Measurements from ENCODE around the gene ARSB. TPM values are rescaled to one million over a fixed set of nuclear protein-coding genes. Genes with fewer than 3 reads are reported as not detected.

Gene ARSB
- total and polyA plus RNA-seq, 2 donors (not counting 1 experiment from before 2014, with no cell fraction given) = 4.6 to 9.8 TPM

DNA sequence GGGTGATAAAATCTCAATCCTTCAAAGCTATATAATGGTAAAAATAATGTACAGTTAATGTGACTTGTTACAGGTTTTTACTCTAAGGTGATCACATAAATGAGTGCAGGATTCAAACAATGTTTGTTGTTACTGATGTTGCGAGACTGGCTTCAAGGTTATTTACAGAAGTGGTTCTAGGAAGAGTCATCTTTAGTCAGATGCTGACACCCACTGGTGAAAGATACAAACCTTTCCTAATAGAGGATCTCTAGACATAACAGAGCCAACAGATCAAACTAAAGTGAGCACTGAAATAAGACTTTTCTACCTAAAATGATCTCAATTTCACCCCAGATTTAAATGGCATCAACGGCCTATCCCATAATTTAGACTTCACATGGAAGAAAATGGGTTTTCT, 20.2 kb downstream of the ARSB start:
- no peak overlapping the region for H3K9ac ChIP-seq (ENCODE audit: low read length)
- no peak overlapping the region for H3K4me3 Mint-ChIP-seq
- no CpG with 5 or more reads among the region's 2 CpGs for WGBS (ENCODE audit: insufficient coverage)
- no peak overlapping the region for H3K4me2 ChIP-seq (replicated peaks; ENCODE audit: low read depth, low read length, poor library complexity, severe bottlenecking)
- no peak overlapping the region for H3K4me3 ChIP-seq (ENCODE audit: control extremely low read depth in 1 of 5, extremely low read depth in 1 of 5, insufficient read depth in 1 of 5, low read depth in 2 of 5, low read length in 4 of 5)
- no peaks in the 10 kb centered on the region for H3K79me2 ChIP-seq (ENCODE audit: control insufficient read depth, insufficient read depth, low read length)
- ChIA-PET CTCF (interaction anchor here (0.6 to 8.4 kb wide), 35 partner anchors 10 to 665 kb away, joined by 3 to 146 read pairs (median 4); partner anchors contain the start of gene ARSB), POLR2A (no interaction called here)
- intact Hi-C loops (cut with micrococcal nuclease) = loop anchor here (1.0 to 10.0 kb wide), 4 partner anchors 78 to 498 kb away; partner anchors contain the start of gene LHFPL2
- no peak overlapping the region for H3K27ac Mint-ChIP-seq
- H3K9me3 ChIP-seq (ENCODE audit: control extremely low read depth in 1 of 3, control insufficient read depth in 2 of 3, insufficient read depth in 1 of 3, low read length in 2 of 3) = no peaks in the 10 kb centered on the region
- no peaks in the 10 kb centered on the region for H4K20me1 ChIP-seq (ENCODE audit: control insufficient read depth, insufficient read depth, low read length, poor library complexity, severe bottlenecking)
- no peak overlapping the region for H2AFZ ChIP-seq (ENCODE audit: insufficient read depth, low read depth, low read length, poor library complexity, severe bottlenecking)
- H3K27me3 ChIP-seq (replicated peaks in 1 of 4; ENCODE audit: control extremely low read depth in 1 of 4, control insufficient read depth in 3 of 4, insufficient read depth in 4 of 4, low read length in 3 of 4) = no peaks in the 10 kb centered on the region
- ATAC-seq (ENCODE audit: low read depth) (peak; percentile 78), DNase-seq (peak; percentile 76)
- no peak for TF ChIP-seq EZH2 (IDR thresholded peaks at IDR 0.05; ENCODE audit: borderline replicate concordance, insufficient read depth, low read depth, low read length, poor library complexity, severe bottlenecking)
- TF ChIP-seq, protein P1, sequence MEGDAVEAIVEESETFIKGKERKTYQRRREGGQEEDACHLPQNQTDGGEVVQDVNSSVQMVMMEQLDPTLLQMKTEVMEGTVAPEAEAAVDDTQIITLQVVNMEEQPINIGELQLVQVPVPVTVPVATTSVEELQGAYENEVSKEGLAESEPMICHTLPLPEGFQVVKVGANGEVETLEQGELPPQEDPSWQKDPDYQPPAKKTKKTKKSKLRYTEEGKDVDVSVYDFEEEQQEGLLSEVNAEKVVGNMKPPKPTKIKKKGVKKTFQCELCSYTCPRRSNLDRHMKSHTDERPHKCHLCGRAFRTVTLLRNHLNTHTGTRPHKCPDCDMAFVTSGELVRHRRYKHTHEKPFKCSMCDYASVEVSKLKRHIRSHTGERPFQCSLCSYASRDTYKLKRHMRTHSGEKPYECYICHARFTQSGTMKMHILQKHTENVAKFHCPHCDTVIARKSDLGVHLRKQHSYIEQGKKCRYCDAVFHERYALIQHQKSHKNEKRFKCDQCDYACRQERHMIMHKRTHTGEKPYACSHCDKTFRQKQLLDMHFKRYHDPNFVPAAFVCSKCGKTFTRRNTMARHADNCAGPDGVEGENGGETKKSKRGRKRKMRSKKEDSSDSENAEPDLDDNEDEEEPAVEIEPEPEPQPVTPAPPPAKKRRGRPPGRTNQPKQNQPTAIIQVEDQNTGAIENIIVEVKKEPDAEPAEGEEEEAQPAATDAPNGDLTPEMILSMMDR (IDR thresholded peaks at IDR 0.05) = peak; percentile 78
- H3K27ac ChIP-seq (ENCODE audit: low read length in 2 of 2) = no peak overlapping the region
- no peaks in the 10 kb centered on the region for H3K27me3 Mint-ChIP-seq
- H3K4me1 ChIP-seq (ENCODE audit: control insufficient read depth in 2 of 2, insufficient read depth in 2 of 2, low read length in 2 of 2) = no peaks in the 10 kb centered on the region
- no peaks in the 10 kb centered on the region for H3K9me3 Mint-ChIP-seq (ENCODE audit: insufficient read depth)
- H3K4me1 Mint-ChIP-seq = no peaks in the 10 kb centered on the region
- H3K36me3 ChIP-seq (replicated peaks in 1 of 2; ENCODE audit: control extremely low read depth in 1 of 2, control insufficient read depth in 1 of 2, extremely low read depth in 1 of 2, insufficient read depth in 2 of 2, low read length in 1 of 2) = peaks cover 0 to 9% of the 10 kb centered on the region in 2 experiments

DNA sequence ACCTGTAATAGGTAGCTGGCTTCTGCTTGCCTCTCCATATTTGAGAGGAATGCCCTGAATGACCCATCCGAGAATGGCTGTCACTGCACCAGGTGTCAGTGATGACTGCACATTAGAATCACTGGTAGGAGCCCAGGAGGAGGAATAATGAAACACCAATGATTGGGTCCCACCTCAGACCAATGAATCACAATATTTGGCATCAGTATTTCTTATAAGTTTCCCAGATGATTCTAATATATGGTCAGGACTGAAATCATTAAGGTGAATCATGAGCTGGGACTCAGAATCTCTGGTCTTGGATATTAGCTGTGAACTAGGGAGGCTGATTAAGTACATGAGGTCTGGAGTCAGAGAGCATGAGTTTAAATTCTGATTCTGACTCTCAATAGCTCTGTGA, 23.4 kb downstream of the ARSB start:
- intact Hi-C loops (cut with micrococcal nuclease) = loop anchor here (10.0 kb wide), 1 partner anchor 317 kb away; the partner anchor contains the start of gene LHFPL2
- H3K27me3 ChIP-seq (replicated peaks in 1 of 4; ENCODE audit: control extremely low read depth in 1 of 4, control insufficient read depth in 3 of 4, insufficient read depth in 4 of 4, low read length in 3 of 4) = no peaks in the 10 kb centered on the region
- H3K27ac ChIP-seq (ENCODE audit: low read length in 2 of 2) = no peak overlapping the region
- H4K20me1 ChIP-seq (ENCODE audit: control insufficient read depth, insufficient read depth, low read length, poor library complexity, severe bottlenecking) = no peaks in the 10 kb centered on the region
- no peak overlapping the region for H2AFZ ChIP-seq (ENCODE audit: insufficient read depth, low read depth, low read length, poor library complexity, severe bottlenecking)
- H3K79me2 ChIP-seq (ENCODE audit: control insufficient read depth, insufficient read depth, low read length) = no peaks in the 10 kb centered on the region
- H3K27me3 Mint-ChIP-seq = no peaks in the 10 kb centered on the region
- peaks cover 3% of the 10 kb centered on the region for H3K4me1 Mint-ChIP-seq
- ChIA-PET CTCF (interaction anchor here (0.7 to 8.4 kb wide), 2 partner anchors 146 to 426 kb away, joined by 3 to 146 read pairs; no protein-coding TSS in a partner anchor), POLR2A (no interaction called here)
- no peak overlapping the region for H3K4me3 Mint-ChIP-seq
- H3K4me2 ChIP-seq (replicated peaks; ENCODE audit: low read depth, low read length, poor library complexity, severe bottlenecking) = no peak overlapping the region
- H3K36me3 ChIP-seq (replicated peaks in 1 of 2; ENCODE audit: control extremely low read depth in 1 of 2, control insufficient read depth in 1 of 2, extremely low read depth in 1 of 2, insufficient read depth in 2 of 2, low read length in 1 of 2) = peaks cover 0 to 9% of the 10 kb centered on the region in 2 experiments
- DNase-seq (no peak), ATAC-seq (ENCODE audit: low read depth) (no peak)
- no peak overlapping the region for H3K9ac ChIP-seq (ENCODE audit: low read length)
- 100% methylated on average over 1 of the region's 1 CpG for WGBS (ENCODE audit: insufficient coverage)
- no peaks in the 10 kb centered on the region for H3K4me1 ChIP-seq (ENCODE audit: control insufficient read depth in 2 of 2, insufficient read depth in 2 of 2, low read length in 2 of 2)
- H3K4me3 ChIP-seq (ENCODE audit: control extremely low read depth in 1 of 5, extremely low read depth in 1 of 5, insufficient read depth in 1 of 5, low read depth in 2 of 5, low read length in 4 of 5) = no peak overlapping the region
- no peak overlapping the region for H3K27ac Mint-ChIP-seq
- no peaks in the 10 kb centered on the region for H3K9me3 Mint-ChIP-seq (ENCODE audit: insufficient read depth)
- TF ChIP-seq, protein P1 (IDR thresholded peaks at IDR 0.05) = no peak
- no peak for TF ChIP-seq EZH2 (IDR thresholded peaks at IDR 0.05; ENCODE audit: borderline replicate concordance, insufficient read depth, low read depth, low read length, poor library complexity, severe bottlenecking)
- H3K9me3 ChIP-seq (ENCODE audit: control extremely low read depth in 1 of 3, control insufficient read depth in 2 of 3, insufficient read depth in 1 of 3, low read length in 2 of 3) = no peaks in the 10 kb centered on the region
